AG09319 (cell line): ENCODE results near the gene LMNTD1.
"Not testable (repeated sequence)": the region's sequence is repeated elsewhere in the genome, so short reads cannot be mapped to it uniquely, and the experiment has no call there.

ENCODE experiments used
- DNase-seq: peaks from one replicate; pipeline ENCODE4 v3.0.0-alpha.2; 2010; ENCODE audit warnings: low read depth; ENCODE audit errors: extremely low read depth
- TF ChIP-seq, protein P1 (sequence below): IDR thresholded peaks from 2 replicates; pipeline ENCODE4 v1.5.1; 2011; ENCODE audit warnings: low read depth, mild to moderate bottlenecking, inconsistent platforms, low read length, moderate library complexity

LMNTD1 gene

GRCh38 chr12:25434515-25434914, 118.6 kb downstream of the LMNTD1 start:
- DNase-seq, result no peak
- TF ChIP-seq, protein P1, sequence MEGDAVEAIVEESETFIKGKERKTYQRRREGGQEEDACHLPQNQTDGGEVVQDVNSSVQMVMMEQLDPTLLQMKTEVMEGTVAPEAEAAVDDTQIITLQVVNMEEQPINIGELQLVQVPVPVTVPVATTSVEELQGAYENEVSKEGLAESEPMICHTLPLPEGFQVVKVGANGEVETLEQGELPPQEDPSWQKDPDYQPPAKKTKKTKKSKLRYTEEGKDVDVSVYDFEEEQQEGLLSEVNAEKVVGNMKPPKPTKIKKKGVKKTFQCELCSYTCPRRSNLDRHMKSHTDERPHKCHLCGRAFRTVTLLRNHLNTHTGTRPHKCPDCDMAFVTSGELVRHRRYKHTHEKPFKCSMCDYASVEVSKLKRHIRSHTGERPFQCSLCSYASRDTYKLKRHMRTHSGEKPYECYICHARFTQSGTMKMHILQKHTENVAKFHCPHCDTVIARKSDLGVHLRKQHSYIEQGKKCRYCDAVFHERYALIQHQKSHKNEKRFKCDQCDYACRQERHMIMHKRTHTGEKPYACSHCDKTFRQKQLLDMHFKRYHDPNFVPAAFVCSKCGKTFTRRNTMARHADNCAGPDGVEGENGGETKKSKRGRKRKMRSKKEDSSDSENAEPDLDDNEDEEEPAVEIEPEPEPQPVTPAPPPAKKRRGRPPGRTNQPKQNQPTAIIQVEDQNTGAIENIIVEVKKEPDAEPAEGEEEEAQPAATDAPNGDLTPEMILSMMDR, result no peak

DNA sequence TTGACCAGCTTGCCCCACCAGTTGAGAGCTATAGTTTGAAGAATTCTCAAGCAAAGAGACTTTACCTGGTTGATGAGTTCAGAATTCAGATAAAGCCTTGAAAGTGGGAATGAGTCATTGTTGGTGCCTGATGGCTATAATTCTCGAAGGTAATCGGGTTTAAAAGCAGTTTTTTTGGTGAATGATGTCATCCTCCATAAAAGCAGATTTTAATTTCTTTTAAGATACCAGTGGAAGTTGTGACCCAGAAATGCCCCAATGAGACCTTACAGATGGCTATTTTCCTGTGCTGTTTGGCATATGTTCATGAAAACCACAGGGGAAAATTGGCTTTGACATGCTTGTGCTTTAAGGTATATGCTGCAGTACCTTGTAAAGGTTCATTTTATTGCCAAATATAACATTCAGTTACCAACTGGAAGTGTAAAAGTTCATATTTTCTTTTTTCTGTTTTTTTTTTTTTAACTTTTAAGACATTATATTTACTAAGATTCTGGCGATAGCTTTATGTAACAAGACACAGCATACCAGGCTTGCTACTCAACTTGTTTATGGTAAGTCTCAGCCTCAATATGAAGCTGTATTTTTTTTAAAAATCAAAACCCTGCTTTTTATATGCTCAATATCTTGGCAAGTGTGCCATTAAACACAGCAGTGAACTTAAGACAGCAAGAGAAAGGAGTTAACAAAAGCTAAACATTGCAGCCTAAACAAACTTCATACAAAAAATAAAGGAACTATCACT, 119.3 kb downstream of the LMNTD1 start:
- TF ChIP-seq, protein P1, result no peak
- DNase-seq, result no peak

DNA sequence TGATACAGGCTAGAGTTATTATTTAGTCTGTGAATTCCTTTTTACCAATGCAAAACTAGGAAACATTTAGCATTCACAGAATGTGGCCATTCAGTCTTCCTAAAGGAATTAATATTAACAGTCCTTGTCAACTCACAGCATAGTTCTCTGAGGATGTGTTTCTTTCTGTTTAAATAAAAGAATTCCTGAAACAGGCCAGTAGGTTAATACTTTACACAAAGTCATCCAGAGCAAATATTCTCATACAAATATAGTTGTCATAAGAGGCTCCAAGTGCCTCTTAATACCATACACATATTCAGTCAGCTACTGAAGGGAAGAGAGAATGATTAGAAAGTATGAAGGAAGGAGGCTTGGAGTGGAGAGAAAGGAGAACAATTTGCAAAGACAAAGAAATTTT, 120.1 kb downstream of the LMNTD1 start:
- TF ChIP-seq, protein P1, result no peak
- no peak for DNase-seq

- TF ChIP-seq, protein P1, result no peak
- DNase-seq, result no peak
Observed at GRCh38 chr12:25427337-25428249, 125.5 kb downstream of the LMNTD1 start.

DNA sequence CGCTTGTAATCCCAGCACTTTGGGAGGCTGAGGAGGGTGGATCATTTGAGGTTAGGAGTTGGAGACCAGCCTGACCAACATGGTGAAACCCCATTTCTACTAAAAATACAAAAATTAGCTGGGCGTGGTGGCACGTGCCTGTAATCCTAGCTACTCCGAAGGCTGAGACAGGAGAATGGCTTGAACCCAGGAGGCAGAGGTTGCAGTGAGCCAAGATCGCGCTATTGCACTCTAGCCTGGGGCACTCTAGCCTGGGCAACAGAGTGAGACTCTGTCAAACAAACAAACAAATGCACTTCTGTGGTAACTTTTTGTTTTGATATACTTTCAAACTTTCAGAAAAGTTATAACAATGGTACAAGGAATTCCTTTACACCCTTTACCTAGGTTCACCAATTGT, 126.3 kb downstream of the LMNTD1 start:
- DNase-seq, result not testable (repeated sequence)
